Metanephros (tissue), 1 donor: ENCODE data around the gene MRPS11. TPM values are rescaled to one million over a fixed set of nuclear protein-coding genes. Genes with fewer than 3 reads are reported as not detected.

Experiments used
- total RNA-seq: library from RNA; depleted of rRNA; stranded (reverse); fragments of >200 nt; gene quantifications from one replicate; pipeline ENCODE4 v1.2.3, GENCODE V29; 2014

Gene MRPS11
- total RNA-seq = 26.4 TPM

GRCh38 chr15:88467073-88467934, at the start of gene MRPS11, which contains the start of gene MRPL46:
MRPS11 (plus strand) TSS chr15:88467708; CDS start chr15:88467718, 10 bp downstream.
MRPL46 (minus strand) TSS chr15:88467388; CDS start chr15:88467377, 11 bp downstream.

Other genes with a start within 250 kb of the MRPS11 start
- 27.2 TPM for gene NTRK3, start 211.0 kb upstream of the MRPS11 start, total RNA-seq
- 26.8 TPM for gene MRPL46, start 320 bp upstream of the MRPS11 start, total RNA-seq
- gene DET1, start 79.0 kb downstream of the MRPS11 start, total RNA-seq = 16.3 TPM
- 8.3 TPM for gene AEN, start 153.6 kb downstream of the MRPS11 start, total RNA-seq
- gene ISG20, start 171.3 kb downstream of the MRPS11 start, total RNA-seq = 6.2 TPM